NCI-H1092 (cell line): ENCODE measurements around the gene RXFP4.

Source experiments
- DNase-seq: peaks from one replicate; lab custom pipeline; 2025; lab: John Stamatoyannopoulos, UW

RXFP4 gene

GRCh38 chr1:155931332-155932038, 10.0 kb upstream of the RXFP4 start:
- DNase-seq, result no peak

DNA sequence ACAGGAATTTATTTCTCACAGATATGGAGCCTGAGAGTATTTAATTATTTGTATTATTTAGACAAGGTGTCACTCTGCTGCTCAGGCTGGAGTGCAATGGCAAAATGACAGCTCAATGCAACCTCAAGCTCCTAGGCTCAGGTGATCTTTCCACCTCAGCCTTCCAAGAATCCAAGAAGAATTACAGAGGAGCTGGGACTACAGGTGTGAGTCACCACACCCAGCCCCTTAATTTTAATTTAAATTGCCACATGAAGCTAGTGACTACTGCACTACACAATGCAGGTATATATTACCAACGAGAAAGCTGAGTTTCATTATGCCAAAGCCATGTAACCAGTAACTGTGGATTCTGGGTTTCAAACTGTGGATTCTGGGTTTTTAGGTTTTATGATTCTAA, 9.4 kb upstream of the RXFP4 start:
- no peak for DNase-seq

- no peak for DNase-seq
These were observed 9.0 kb upstream of the RXFP4 start for GRCh38 chr1:155932487-155932886.

DNA sequence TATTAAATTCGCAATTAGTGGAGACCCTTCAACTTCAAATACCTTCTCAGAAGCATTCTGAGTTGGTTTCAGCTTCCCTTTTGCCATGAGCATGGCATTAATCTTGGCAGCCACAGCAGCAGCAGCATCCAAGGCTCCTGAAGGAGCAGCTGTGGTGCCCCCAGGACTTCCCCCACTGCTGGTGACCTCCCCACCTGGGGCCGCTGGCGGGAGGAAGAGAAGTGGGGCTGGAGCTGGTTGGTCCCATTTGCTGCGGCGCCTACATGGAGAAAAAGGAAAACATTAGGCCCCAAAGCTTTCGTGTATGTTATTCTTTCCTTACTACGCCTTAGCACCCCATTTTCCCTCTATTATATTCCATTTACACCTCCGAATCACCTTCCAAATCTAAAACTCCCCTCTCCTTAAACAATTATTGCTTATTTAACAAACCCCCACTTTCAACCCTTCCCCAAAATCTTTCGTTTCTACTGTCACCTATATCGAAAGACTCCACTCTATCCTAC, 7.8 kb upstream of the RXFP4 start:
- DNase-seq, result no peak

DNA sequence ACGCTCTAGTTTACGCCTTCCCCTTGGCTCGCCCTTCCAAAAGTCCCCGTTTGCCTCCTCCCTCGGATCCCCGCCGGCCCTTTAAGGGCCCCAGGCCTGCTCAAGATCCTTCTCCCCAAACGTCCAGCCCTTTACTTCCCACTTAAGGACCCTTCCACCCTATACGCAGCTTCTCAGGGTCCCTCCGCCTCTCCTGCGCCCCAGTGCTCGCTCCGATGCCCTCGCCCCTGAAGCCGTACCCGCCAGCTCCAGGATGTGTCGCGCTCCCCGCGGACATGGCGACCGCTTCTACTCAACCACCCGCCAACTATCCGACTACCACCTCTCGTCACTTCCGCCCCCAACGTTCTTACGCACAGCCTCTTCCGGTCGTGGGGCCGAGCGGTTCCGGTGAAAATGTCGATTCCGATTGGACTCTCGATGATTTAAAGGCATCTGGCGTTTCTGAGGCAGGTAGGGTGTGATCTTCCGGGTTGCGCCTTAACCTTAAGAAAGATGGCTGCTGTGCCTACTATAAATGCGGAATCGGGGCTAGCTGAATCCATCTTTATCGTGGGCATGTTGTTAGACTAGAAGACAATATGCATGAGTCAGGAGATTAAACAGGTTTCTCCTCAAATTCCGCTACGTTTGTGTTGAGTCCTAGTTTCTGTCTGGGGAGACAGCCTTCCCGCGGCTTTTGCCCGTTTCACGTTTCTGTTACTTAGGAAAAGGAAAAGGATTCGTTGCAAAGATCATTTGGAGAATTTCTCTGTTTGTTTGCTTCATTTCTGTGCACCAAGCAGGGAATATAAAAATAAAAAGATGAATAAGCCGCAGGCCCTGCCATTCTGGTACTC, 7.1 kb upstream of the RXFP4 start, which contains the start of gene KHDC4:
Gene KHDC4, minus strand, starts transcription at position 317 of the 839 bp plus-strand sequence. Its CDS starts 40 bp downstream, at position 277.
- DNase-seq, result peak; percentile 100

- peak; percentile 13 for DNase-seq
These were observed 6.4 kb upstream of the RXFP4 start for GRCh38 chr1:155934936-155935590.

DNA sequence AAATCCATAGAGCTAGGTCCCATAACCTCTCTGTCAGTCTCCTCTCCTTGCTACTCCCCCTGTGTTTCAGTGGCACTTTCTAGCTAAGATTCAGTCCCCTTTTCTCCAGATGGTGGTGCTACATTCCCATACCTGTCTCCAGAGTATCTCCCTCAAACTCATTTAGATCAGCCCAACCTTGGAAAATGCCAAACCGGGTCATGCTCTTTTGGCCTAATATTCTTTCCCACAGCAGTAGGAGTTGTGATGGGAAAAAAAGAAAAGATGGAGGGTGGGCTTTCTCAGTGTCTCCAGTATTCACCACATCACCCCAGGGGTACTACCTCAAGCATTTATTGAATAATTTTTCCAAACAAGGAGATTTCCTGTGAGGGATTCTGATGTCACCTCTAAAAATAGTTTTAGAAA, 3.2 kb upstream of the RXFP4 start:
- peak; percentile 48 for DNase-seq

GRCh38 chr1:155940482-155940992, 901 bp upstream of the RXFP4 start:
- peak; percentile 45 for DNase-seq

DNA sequence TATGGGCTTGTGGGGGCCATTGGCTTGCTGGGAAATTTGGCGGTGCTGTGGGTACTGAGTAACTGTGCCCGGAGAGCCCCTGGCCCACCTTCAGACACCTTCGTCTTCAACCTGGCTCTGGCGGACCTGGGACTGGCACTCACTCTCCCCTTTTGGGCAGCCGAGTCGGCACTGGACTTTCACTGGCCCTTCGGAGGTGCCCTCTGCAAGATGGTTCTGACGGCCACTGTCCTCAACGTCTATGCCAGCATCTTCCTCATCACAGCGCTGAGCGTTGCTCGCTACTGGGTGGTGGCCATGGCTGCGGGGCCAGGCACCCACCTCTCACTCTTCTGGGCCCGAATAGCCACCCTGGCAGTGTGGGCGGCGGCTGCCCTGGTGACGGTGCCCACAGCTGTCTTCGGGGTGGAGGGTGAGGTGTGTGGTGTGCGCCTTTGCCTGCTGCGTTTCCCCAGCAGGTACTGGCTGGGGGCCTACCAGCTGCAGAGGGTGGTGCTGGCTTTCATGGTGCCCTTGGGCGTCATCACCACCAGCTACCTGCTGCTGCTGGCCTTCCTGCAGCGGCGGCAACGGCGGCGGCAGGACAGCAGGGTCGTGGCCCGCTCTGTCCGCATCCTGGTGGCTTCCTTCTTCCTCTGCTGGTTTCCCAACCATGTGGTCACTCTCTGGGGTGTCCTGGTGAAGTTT, 550 bp downstream of the RXFP4 start:
- DNase-seq, result no peak

- DNase-seq, result no peak
These were observed 1.2 kb downstream of the RXFP4 start for GRCh38 chr1:155942578-155943141.

GRCh38 chr1:155944444-155944799, 3.0 kb downstream of the RXFP4 start:
- DNase-seq, result peak; percentile 59

- no peak for DNase-seq
These were observed 5.3 kb downstream of the RXFP4 start for GRCh38 chr1:155946633-155947219.

DNA sequence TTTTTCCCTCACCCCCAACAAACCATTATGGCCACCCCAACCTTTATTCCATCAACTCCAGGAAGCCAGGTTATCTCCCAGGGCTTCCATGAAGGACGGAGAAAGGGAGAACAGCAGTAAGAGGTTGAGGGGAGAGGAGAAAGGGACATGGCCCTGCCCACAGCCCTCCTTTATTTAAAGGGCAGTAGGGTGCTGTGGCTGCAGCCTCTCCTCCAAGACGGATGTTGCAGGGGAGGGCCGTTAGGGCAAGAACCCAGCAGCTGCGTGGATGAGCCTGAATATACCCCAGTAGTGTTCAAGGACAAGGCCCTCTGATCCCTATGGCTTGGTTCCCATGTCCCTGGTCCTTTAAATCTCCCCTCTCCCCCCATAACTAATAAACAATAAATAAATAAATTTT, 5.9 kb downstream of the RXFP4 start:
- DNase-seq, result no peak

- no peak for DNase-seq
These were observed 6.3 kb downstream of the RXFP4 start for GRCh38 chr1:155947741-155948140.

DNA sequence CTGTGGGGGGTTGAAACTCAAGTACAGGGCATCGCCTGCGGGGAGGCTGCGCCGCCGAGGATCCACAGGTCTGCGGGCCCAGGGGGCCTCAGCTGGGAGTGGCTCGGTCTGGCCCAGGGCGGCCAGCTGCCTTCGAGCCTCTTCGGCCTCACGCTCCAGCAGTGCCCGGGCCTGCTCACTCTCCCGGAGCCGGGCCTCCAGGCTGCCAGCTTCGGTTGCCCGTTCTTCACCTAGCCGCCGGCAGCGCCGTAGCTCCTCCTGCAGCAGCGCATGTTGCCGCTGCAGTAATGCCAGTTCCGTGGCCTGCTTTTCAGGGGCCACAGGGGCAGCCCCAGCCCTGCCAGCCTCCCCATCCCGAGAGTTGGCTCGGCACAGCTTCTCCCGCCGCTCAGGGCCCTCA, 9.4 kb downstream of the RXFP4 start:
- no peak for DNase-seq

GRCh38 chr1:155951753-155952504, 10.5 kb downstream of the RXFP4 start:
- no peak for DNase-seq

DNA sequence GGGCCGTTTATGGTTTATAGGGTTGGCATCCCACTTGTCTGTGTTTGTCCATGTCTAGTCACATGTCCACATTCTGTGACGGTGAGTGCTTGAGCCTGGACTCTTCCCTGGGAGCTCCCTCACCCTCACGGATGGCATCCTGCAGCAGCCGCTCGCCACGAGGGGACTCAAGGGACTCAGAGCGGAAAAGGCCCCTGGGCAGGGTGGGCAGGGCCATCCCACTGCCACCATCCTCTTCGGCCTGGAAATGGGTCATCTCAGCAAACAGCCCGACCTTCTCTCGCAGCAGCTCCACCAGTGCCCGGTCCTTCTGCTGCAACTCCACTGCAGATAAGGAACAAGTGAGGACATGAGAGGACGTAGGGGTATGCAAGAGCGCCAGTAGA, 11.1 kb downstream of the RXFP4 start:
- DNase-seq, result no peak

GRCh38 chr1:155954645-155955044, 13.2 kb downstream of the RXFP4 start:
- no peak for DNase-seq

DNA sequence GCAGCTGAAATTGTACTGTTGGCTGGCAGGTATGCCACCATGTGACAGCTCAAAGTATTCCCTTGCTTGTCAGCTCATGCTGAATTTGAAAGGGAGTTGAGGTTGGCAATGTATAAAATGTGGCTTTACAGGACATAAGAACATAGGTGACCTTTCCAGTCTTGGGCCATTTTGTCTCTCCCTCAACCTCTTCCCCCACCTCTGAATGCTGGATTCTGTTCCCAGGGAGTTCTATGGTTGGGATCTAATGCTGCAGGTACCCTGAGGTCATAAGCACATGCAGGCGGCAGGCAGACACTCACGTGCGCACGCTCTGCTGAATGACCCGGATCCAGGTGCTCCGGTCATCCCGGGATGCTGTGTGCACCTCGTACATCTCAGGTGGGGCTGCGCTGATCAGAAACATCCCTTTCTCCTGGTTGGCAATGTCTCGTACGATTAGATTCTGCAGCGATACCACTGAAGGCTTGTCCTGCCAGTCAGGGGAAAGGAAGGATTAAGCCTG, 16.0 kb downstream of the RXFP4 start:
- DNase-seq, result no peak

DNA sequence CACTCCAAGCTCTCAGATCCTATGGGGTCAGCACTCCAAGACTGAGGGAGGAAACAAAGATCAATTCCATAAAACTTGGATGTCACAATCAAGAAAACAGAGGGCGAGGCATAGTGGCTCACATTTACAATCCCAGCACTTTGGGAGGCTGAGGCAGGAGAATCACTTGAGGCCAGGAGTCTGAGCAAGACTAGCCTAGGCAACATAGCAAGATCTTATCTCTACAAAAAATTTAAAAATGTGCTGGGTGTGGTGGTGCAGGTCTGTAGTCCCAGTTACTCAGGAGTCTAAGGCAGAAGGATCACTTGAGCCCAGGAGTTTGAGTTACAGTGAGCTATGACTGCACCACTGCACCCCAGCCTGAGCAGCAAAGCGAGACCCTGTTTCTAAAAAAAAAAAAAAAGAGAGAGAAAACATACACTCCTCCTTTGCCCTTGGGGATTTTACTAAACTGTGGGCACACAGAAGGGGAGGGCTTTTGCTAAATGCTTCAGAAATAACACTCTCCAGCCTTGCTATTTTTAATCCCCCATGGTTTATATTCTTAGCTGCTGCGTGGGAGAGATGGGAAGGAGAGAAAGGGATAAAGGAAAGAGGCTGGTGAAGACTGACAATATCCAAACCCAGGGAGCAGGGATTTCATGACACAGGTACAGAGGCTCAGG, 18.8 kb downstream of the RXFP4 start:
- DNase-seq, result no peak
